Omental fat pad (tissue), 4 donors: ENCODE measurements around the gene SLC39A9. TPM values are rescaled to one million over a fixed set of nuclear protein-coding genes. Genes with fewer than 3 reads are reported as not detected.
"Not testable (repeated sequence)": the region's sequence is repeated elsewhere in the genome, so short reads cannot be mapped to it uniquely, and the experiment has no call there.

ENCODE experiments used
- ATAC-seq: fragments of 150-250 bp; one replicate; pipeline ENCODE4 v1.9.1; 2016; ENCODE audit warnings: mild to moderate bottlenecking, moderate library complexity; ENCODE audit not compliant: low FRiP score
- DNase-seq: peaks from one replicate; pipeline ENCODE4 v3.0.0-alpha.2; 2019; ENCODE audit warnings: low spot score
- total RNA-seq, 4 donors: library from RNA; depleted of rRNA; stranded (reverse); fragments of >200 nt; gene quantifications; one replicate each; pipeline ENCODE4 v1.1.0, GENCODE V29; 2016
- TF ChIP-seq, protein P1 (sequence below), 3 donors: fragments of 450-650 bp; IDR thresholded peaks; one replicate each; pipeline ENCODE4 v1.5.1; 2016 to 2017; ENCODE audit warnings: antibody characterized with exemption in 3 of 3, mild to moderate bottlenecking in 3 of 3, moderate library complexity in 2 of 3

SLC39A9 gene
- total RNA-seq, 4 donors from 2014 or later: 57.9 to 80.7 (median 69.6) TPM

DNA sequence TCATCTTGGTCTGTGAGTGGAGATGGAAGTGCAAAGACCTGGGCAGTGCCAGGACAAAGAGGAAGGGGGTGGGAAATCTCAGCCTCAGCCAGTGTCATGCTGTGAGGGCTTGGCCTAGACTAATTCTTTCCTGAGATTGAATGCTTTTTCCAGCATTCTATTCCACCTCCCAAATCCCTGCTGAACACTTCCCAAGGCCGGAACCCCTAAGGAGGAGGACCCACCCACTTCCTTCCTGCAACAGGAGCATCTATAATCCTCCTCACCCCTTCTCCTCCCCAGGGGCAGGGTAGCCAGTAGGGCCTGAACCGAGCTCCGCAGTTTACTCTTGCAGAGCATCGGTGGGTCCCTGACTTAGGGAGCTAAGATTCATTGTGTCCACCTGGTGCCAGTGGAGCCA, 89.3 kb downstream of the SLC39A9 start:
- no peak for ATAC-seq
- TF ChIP-seq, protein P1, sequence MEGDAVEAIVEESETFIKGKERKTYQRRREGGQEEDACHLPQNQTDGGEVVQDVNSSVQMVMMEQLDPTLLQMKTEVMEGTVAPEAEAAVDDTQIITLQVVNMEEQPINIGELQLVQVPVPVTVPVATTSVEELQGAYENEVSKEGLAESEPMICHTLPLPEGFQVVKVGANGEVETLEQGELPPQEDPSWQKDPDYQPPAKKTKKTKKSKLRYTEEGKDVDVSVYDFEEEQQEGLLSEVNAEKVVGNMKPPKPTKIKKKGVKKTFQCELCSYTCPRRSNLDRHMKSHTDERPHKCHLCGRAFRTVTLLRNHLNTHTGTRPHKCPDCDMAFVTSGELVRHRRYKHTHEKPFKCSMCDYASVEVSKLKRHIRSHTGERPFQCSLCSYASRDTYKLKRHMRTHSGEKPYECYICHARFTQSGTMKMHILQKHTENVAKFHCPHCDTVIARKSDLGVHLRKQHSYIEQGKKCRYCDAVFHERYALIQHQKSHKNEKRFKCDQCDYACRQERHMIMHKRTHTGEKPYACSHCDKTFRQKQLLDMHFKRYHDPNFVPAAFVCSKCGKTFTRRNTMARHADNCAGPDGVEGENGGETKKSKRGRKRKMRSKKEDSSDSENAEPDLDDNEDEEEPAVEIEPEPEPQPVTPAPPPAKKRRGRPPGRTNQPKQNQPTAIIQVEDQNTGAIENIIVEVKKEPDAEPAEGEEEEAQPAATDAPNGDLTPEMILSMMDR (IDR thresholded peaks at IDR 0.05): no peak
- DNase-seq: no peak

DNA sequence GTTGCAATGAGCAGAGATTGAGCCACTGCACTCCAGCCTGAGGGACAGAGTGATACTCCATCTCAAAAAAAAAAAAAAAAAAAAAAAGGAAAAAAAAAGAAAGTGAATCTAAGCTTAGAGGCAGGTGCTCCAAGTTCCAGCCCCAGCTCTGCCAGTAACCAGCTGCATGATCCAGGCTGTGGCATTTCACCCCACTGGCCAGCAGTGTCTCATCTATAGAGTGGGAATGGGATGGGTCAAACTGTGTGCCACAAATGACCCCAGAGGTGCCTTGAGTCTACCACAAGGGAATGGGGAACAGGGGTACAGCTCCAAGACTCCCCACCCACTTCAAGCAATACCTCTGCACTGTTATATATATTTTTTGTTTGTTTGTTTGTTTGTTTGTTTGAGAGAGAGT, 91.0 kb downstream of the SLC39A9 start:
- no peak for DNase-seq
- TF ChIP-seq, protein P1 (IDR thresholded peaks at IDR 0.05): no peak
- no peak for ATAC-seq

DNA sequence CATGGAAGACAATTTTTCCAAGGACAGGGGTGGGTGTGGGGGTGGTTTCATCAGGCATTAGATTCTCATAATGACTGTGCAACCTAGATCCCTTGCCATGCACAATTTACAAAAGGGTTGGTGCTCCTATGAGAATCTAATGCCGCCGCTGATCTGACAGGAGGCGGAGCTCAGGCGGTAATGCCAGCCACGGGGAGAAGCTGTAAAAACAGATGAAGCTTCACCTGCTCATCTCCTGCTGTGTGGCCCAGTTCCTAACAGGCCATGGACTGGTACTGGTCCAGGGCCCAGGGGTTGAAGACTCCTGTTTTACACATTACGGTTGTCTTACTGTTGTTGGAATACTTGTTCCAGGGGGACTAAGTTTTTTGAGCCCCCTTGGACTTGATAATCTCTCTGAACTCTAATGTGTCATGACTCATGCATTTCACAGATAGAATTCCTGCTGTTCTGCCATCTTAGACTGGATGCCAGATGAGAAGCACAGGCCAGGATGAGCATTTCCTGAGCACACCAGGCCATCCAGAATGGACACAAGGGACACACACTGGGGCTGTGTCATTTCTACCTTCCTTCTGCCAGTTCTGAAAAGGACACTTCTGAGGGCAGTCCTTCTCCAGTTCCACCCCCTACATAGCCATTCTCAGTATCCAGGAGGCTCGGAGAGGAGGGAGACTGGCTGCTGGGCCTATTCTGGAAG, 91.9 kb downstream of the SLC39A9 start:
- no peak for ATAC-seq
- no peak for DNase-seq
- TF ChIP-seq, protein P1 (IDR thresholded peaks at IDR 0.05): no peak

DNA sequence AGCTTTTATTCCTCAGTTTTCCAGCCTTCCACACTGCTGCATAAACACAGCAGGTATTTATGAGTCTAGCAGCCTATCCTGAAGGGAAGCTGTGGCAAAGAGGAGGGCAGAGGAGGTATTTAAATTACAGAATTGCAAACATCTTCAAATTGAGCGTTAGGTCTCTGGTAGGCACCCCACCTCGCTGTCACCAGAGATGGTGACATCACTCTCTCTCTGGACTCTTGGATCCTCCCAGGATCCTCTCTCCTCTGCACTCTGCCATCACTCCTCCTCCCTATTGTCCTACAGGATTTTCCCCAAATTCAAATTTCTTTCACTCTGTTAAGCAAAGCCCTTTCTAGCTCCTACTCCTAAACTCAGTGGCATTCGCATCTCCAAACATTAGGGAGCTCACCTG, 92.7 kb downstream of the SLC39A9 start:
- ATAC-seq (no peak), DNase-seq (no peak)
- TF ChIP-seq, protein P1 (IDR thresholded peaks at IDR 0.05): no peak

DNA sequence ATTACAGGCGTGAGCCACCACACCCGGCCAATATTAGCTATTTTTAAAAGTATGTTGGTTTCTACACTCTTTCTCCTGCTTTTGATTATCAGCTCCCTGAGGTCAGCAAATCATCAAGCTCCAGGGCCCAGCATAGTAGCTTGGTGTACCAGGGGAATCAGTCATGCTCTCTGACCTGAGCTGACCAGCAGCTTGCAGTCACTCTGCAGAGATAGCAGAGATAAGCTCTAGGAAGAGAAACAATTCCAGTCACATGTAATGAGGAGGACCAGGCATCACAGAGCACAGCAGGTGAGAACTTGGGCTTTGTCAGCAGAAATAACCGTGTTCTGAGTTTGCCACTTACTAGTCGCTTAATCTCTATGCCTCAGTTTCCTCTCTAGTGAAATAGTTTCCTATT, 94.5 kb downstream of the SLC39A9 start:
- no peak for DNase-seq
- TF ChIP-seq, protein P1 (IDR thresholded peaks at IDR 0.05): no peak

DNA sequence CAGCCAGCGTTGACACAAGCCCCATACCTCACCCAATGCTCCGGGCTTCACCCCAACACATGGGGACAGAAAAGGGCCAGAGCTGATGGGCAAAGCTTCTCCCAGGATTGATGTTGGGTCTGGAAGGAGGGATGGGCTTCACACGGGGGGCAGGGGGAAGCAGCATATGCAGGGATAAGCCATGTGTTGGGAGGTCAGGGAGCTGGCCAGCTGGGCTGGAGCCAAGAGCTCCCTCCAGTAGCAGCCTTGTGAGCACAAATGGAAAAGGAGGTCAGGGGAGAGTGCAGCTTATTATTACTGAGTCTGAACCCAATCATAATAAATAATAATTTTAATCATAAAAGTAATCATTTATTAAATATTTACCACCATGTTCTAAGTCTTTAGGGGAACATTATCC, 95.3 kb downstream of the SLC39A9 start:
- TF ChIP-seq, protein P1 (IDR thresholded peaks at IDR 0.05): no peak
- ATAC-seq (no peak), DNase-seq (no peak)

More for the DNA sequence above, 94.5 kb downstream of the SLC39A9 start:
- ATAC-seq: no peak

DNA sequence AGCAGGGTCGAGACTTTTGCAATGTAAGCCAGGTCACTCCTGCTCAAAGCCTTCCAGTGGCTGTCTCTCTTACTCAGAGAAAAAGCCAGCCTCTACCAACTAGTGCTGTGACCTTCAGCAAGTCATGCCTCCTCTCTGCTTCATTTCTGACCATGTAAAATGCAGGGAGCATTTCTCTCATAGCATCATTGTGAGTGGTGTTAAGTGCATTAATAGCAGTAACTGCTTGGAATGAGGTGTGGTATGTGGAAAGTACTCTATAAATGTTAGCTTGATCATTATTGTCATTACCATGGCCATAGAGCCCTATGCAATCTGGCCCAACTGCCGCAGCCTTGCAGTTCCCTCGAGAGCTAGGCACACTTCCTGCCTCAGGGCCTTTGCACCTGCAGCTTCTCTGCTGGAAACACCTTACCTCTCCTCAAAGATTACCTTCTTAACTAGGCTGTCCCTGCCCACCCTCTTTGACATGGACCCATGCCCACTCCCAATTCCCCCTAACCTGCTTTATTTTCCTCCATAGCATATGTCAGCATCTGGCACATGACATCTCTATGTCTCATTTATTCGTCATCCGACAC, 96.9 kb downstream of the SLC39A9 start:
- DNase-seq (no peak), ATAC-seq (no peak)
- TF ChIP-seq, protein P1 (IDR thresholded peaks at IDR 0.05): no peak

DNA sequence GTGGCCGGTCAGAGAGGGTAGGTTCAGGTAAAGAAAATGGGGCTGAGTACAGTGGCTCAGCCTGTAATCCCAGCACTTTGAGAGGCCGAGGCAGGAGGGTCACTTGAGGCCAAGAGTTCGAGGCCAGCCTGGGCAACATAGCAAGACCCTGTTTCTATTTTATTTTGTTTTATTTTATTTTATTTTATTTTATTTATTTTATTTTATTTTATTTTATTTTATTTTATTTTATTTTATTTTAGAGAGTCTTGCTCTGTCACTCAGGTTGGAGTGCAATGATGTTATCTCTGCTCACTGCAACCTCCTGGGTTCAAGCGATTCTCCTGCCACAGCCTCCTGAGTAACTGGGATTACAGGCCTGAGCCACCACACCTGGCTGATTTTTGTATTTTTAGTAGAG, 99.4 kb downstream of the SLC39A9 start:
- not testable (repeated sequence) for ATAC-seq, DNase-seq

DNA sequence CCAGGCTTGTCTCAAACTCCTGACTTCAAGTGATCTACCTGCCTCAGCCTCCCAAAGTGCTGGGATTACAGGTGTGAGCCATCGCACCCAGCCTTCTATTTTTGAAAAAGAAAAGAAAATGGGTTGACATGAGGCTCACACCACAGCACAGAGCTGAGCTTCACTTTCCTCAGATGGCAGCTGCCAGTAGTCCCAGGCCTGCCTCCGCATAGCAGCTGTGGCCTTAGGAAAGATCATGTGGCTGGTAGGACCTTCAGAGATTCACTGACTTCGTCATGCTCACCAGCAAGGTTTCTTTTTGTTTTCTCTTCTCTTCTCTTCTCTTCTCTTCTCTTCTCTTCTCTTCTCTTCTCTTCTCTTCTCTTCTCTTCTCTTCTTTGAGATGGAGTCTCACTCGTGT, 99.8 kb downstream of the SLC39A9 start:
- not testable (repeated sequence) for ATAC-seq, DNase-seq
